ENCODE results near the gene TARDBP.

DNA sequence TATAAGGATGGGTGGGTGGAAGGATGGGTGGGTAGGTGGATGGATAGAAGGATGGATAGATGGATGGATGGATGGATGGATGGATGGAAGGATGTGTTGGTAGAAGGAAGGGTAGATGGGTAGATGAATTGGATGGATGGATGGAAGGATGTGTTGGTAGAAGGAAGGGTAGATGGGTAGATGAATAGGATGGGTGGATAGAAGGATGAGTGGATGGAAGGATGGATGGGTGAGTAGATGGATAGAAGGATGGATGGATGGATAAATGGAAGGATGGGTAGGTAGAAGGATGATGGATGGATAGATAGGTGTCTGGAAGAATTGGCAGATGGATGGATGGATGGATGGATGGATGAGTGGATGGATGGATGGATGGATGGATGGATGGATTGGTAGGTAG, 28.6 kb downstream of the TARDBP start:
- no peak for TF ChIP-seq ZNF274 (IDR thresholded peaks at IDR 0.05; ENCODE audit: low read depth, low read length)
- no peak for TF ChIP-seq YY1 (IDR thresholded peaks at IDR 0.05; ENCODE audit: insufficient read depth, insufficient read length)
- TF ChIP-seq SUZ12 (IDR thresholded peaks at IDR 0.05; ENCODE audit: extremely low read depth, insufficient read depth, insufficient read length): no peak

Data from NT2/D1 (cell line).